ENCODE measurements around the gene PLCH1. TPM values are rescaled to one million over a fixed set of nuclear protein-coding genes. Genes with fewer than 3 reads are reported as not detected.

Gene PLCH1
- total RNA-seq, 1 donor: 0.36 TPM

- DNase-seq (ENCODE audit: insufficient read length, low spot score, missing footprints): no peak
- Histone ChIP-seq H3K4me2 (ENCODE audit: insufficient read depth, low read length) (no peak overlapping the region), H3K79me2 (ENCODE audit: insufficient read depth, low read length) (no peaks in the 10 kb centered on the region), H3K36me3 (ENCODE audit: insufficient read depth, low read length) (no peaks in the 10 kb centered on the region), H2AFZ (ENCODE audit: low read length) (no peak overlapping the region), H3K27ac (ENCODE audit: low read depth, low read length) (no peak overlapping the region), H3K9me3 (ENCODE audit: low read depth, low read length) (no peaks in the 10 kb centered on the region), H3K4me1 (ENCODE audit: insufficient read depth, low read length) (no peaks in the 10 kb centered on the region), H3K27me3 (ENCODE audit: insufficient read depth, low read length) (peaks cover 5% of the 10 kb centered on the region), H3K4me3 (ENCODE audit: insufficient read depth, low read length) (no peak overlapping the region), H4K20me1 (ENCODE audit: insufficient read depth, low read length) (no peaks in the 10 kb centered on the region)
- TF ChIP-seq, protein P1, sequence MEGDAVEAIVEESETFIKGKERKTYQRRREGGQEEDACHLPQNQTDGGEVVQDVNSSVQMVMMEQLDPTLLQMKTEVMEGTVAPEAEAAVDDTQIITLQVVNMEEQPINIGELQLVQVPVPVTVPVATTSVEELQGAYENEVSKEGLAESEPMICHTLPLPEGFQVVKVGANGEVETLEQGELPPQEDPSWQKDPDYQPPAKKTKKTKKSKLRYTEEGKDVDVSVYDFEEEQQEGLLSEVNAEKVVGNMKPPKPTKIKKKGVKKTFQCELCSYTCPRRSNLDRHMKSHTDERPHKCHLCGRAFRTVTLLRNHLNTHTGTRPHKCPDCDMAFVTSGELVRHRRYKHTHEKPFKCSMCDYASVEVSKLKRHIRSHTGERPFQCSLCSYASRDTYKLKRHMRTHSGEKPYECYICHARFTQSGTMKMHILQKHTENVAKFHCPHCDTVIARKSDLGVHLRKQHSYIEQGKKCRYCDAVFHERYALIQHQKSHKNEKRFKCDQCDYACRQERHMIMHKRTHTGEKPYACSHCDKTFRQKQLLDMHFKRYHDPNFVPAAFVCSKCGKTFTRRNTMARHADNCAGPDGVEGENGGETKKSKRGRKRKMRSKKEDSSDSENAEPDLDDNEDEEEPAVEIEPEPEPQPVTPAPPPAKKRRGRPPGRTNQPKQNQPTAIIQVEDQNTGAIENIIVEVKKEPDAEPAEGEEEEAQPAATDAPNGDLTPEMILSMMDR (IDR thresholded peaks at IDR 0.05; ENCODE audit: extremely low read depth, low read depth, low read length): no peak
Measured at GRCh38 chr3:155736381-155736780, 8.5 kb downstream of the PLCH1 start.

GRCh38 chr3:155730843-155731242 lies 14.0 kb downstream of the PLCH1 start:
- no peaks in the 10 kb centered on the region for H3K79me2 ChIP-seq (ENCODE audit: insufficient read depth, low read length)
- TF ChIP-seq, protein P1 (IDR thresholded peaks at IDR 0.05; ENCODE audit: extremely low read depth, low read depth, low read length): no peak
- H2AFZ ChIP-seq (ENCODE audit: low read length): no peak overlapping the region

GRCh38 chr3:155727836-155728235 lies 17.0 kb downstream of the PLCH1 start:
- no peaks in the 10 kb centered on the region for H3K4me1 ChIP-seq (ENCODE audit: insufficient read depth, low read length)
- no peak overlapping the region for H3K27ac ChIP-seq (ENCODE audit: low read depth, low read length)
- peaks cover 2% of the 10 kb centered on the region for H3K27me3 ChIP-seq (ENCODE audit: insufficient read depth, low read length)
- TF ChIP-seq, protein P1 (IDR thresholded peaks at IDR 0.05; ENCODE audit: extremely low read depth, low read depth, low read length): no peak
- H3K36me3 ChIP-seq (ENCODE audit: insufficient read depth, low read length): no peaks in the 10 kb centered on the region
- no peaks in the 10 kb centered on the region for H3K9me3 ChIP-seq (ENCODE audit: low read depth, low read length)
- H4K20me1 ChIP-seq (ENCODE audit: insufficient read depth, low read length): no peaks in the 10 kb centered on the region
- H3K4me3 ChIP-seq (ENCODE audit: insufficient read depth, low read length): no peak overlapping the region
- no peak overlapping the region for H3K4me2 ChIP-seq (ENCODE audit: insufficient read depth, low read length)
- H3K79me2 ChIP-seq (ENCODE audit: insufficient read depth, low read length): no peaks in the 10 kb centered on the region
- no peak overlapping the region for H2AFZ ChIP-seq (ENCODE audit: low read length)
- no peak for DNase-seq (ENCODE audit: insufficient read length, low spot score, missing footprints)

More at GRCh38 chr3:155730843-155731242, 14.0 kb downstream of the PLCH1 start:
- Histone ChIP-seq H4K20me1 (ENCODE audit: insufficient read depth, low read length) (no peaks in the 10 kb centered on the region), H3K4me1 (ENCODE audit: insufficient read depth, low read length) (no peaks in the 10 kb centered on the region), H3K9me3 (ENCODE audit: low read depth, low read length) (no peaks in the 10 kb centered on the region), H3K27ac (ENCODE audit: low read depth, low read length) (no peak overlapping the region), H3K27me3 (ENCODE audit: insufficient read depth, low read length) (peaks cover 2% of the 10 kb centered on the region), H3K4me3 (ENCODE audit: insufficient read depth, low read length) (no peak overlapping the region), H3K4me2 (ENCODE audit: insufficient read depth, low read length) (no peak overlapping the region), H3K36me3 (ENCODE audit: insufficient read depth, low read length) (no peaks in the 10 kb centered on the region)
- DNase-seq (ENCODE audit: insufficient read length, low spot score, missing footprints): no peak

- Histone ChIP-seq H3K79me2 (ENCODE audit: insufficient read depth, low read length) (no peaks in the 10 kb centered on the region), H2AFZ (ENCODE audit: low read length) (no peak overlapping the region), H4K20me1 (ENCODE audit: insufficient read depth, low read length) (no peaks in the 10 kb centered on the region), H3K4me3 (ENCODE audit: insufficient read depth, low read length) (no peak overlapping the region), H3K27me3 (ENCODE audit: insufficient read depth, low read length) (no peaks in the 10 kb centered on the region), H3K4me2 (ENCODE audit: insufficient read depth, low read length) (no peak overlapping the region), H3K27ac (ENCODE audit: low read depth, low read length) (no peak overlapping the region), H3K9me3 (ENCODE audit: low read depth, low read length) (no peaks in the 10 kb centered on the region), H3K36me3 (ENCODE audit: insufficient read depth, low read length) (no peaks in the 10 kb centered on the region), H3K4me1 (ENCODE audit: insufficient read depth, low read length) (no peaks in the 10 kb centered on the region)
- TF ChIP-seq, protein P1 (IDR thresholded peaks at IDR 0.05; ENCODE audit: extremely low read depth, low read depth, low read length): no peak
- DNase-seq (ENCODE audit: insufficient read length, low spot score, missing footprints): no peak
Measured at GRCh38 chr3:155714295-155714718, 30.6 kb downstream of the PLCH1 start.
